ENCODE data around the gene POC1A.

Gene POC1A

DNA sequence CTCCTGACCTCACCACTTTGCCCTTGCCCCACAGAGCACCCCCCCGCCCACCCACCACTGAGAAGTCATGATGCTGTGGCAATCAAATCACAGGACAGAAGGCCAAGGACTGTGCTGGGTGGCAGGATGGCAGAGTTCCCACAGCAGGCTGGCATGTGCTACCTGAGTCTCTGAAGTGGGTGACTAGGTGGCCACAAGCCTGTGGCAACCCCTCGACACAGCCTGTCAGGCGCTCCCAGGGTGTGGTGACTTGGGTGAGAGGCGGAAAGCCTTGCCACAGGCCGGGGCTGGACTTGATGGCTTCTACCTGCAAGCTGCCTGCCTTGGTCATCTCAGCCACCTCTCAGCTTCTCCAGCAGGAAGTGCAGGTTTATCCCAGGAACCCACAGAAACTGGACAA is 82.2 kb downstream of the POC1A start:
- peaks cover 0 to 32% of the 10 kb centered on the region in 2 experiments; a peak in 1 of 3 replicates for H3K36me3 ChIP-seq (ENCODE audit: control insufficient read depth in 2 of 2, insufficient read depth in 1 of 2, low read length in 2 of 2)
- H3K9me3 ChIP-seq (ENCODE audit: control insufficient read depth, insufficient read depth, low read depth, low read length), result no peaks in the 10 kb centered on the region
- TF ChIP-seq ZNF473 (tag by site-specific recombination; IDR thresholded peaks at IDR 0.05) (no peak), ZNF514 (tag by site-specific recombination; IDR thresholded peaks at IDR 0.05) (no peak), EGR2 (tag by site-specific recombination; IDR thresholded peaks at IDR 0.05; ENCODE audit: low read depth) (no peak), RBAK (tag by site-specific recombination; IDR thresholded peaks at IDR 0.05) (no peak), ZBTB7A (tag by site-specific recombination; IDR thresholded peaks at IDR 0.05; ENCODE audit: low read depth) (no peak), ZNF175 (tag by site-specific recombination; IDR thresholded peaks at IDR 0.05) (no peak), ZNF132 (tag by site-specific recombination; IDR thresholded peaks at IDR 0.05; ENCODE audit: borderline replicate concordance) (no peak), KLF1 (tag by site-specific recombination; IDR thresholded peaks at IDR 0.05) (no peak), ZNF600 (tag by site-specific recombination; IDR thresholded peaks at IDR 0.05) (no peak), ZNF366 (tag by site-specific recombination; conservative IDR thresholded peaks at IDR 0.05) (no peak), IKZF3 (tag by site-specific recombination; IDR thresholded peaks at IDR 0.05) (no peak), ZNF548 (tag by site-specific recombination; IDR thresholded peaks at IDR 0.05) (no peak), GLIS2 (tag by site-specific recombination; IDR thresholded peaks at IDR 0.05) (no peak), ZBTB1 (tag by site-specific recombination; IDR thresholded peaks at IDR 0.05) (no peak)
- CTCF ChIA-PET, result no interaction called here
- no peak overlapping the region for H3K4me3 ChIP-seq (ENCODE audit: low read depth, low read length)
- H3K4me1 ChIP-seq (ENCODE audit: control insufficient read depth, insufficient read depth, low read length), result no peaks in the 10 kb centered on the region
- POLR2A ChIA-PET, result no interaction called here
- no peak overlapping the region for H3K27ac ChIP-seq (ENCODE audit: extremely low read depth, low read depth, low read length)

DNA sequence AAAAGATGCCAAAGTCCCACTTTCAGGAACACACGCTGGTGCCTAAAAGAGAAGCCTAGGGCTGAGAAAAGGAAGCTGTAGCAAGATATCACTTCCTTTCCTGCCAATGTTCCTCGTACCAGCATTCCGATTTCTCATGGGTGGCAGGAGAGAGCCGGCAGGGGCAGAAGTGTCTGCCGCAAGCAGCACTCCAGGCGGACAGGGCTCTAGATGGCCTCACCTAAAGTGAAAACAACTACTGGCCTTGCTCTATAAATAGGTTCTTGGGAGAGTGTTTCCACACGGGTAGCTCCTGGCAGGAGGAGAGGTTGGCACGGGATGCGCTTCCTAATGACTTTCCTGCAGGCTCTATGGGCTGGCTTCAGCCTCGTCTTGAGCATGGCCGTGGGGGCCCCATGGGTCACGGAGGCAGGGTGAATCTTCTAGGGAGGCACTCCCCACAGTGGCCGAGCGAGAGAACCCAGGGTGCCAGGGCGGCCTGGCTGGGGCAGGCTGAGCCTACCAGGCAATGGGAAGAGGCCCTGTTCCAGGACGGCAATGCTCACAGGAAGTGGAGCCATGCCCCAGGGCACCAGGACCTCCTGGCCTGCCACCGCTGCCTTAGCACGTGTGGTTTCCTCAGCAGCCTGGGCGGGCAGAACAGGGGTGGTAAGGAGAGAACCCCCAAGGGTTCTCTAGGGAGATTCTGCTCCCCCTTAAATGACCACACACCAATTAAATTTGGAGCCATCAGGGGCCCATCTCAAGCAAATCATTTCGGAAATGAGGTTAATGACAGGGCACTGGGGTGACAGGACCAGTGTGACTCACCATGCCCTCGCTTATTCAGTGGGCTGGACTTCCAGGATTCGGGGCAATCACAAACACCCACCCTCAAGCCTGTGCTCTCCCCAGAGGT is 83.2 kb downstream of the POC1A start:
- Histone ChIP-seq H3K4me1 (ENCODE audit: control insufficient read depth, insufficient read depth, low read length) (no peaks in the 10 kb centered on the region), H3K4me3 (ENCODE audit: low read depth, low read length) (no peak overlapping the region), H3K36me3 (ENCODE audit: control insufficient read depth in 2 of 2, insufficient read depth in 1 of 2, low read length in 2 of 2) (peaks cover 0 to 25% of the 10 kb centered on the region in 2 experiments; a peak in 1 of 3 replicates), H3K9me3 (ENCODE audit: control insufficient read depth, insufficient read depth, low read depth, low read length) (no peaks in the 10 kb centered on the region), H3K27ac (ENCODE audit: extremely low read depth, low read depth, low read length) (no peak overlapping the region)
- POLR2A ChIA-PET, result no interaction called here
- TF ChIP-seq ZNF37A (tag by site-specific recombination; IDR thresholded peaks at IDR 0.05), result no peak
- no peak for TF ChIP-seq ZNF830 (tag by site-specific recombination; IDR thresholded peaks at IDR 0.05; ENCODE audit: low read depth)
- TF ChIP-seq GFI1B (tag by site-specific recombination; IDR thresholded peaks at IDR 0.05), result no peak
- TF ChIP-seq ZNF626 (tag by site-specific recombination; IDR thresholded peaks at IDR 0.05), result no peak
- no peak for TF ChIP-seq ZNF510 (tag by site-specific recombination; IDR thresholded peaks at IDR 0.05; ENCODE audit: insufficient replicate concordance)
- TF ChIP-seq ZNF132 (tag by site-specific recombination; IDR thresholded peaks at IDR 0.05; ENCODE audit: borderline replicate concordance), result no peak
- TF ChIP-seq, protein P1, sequence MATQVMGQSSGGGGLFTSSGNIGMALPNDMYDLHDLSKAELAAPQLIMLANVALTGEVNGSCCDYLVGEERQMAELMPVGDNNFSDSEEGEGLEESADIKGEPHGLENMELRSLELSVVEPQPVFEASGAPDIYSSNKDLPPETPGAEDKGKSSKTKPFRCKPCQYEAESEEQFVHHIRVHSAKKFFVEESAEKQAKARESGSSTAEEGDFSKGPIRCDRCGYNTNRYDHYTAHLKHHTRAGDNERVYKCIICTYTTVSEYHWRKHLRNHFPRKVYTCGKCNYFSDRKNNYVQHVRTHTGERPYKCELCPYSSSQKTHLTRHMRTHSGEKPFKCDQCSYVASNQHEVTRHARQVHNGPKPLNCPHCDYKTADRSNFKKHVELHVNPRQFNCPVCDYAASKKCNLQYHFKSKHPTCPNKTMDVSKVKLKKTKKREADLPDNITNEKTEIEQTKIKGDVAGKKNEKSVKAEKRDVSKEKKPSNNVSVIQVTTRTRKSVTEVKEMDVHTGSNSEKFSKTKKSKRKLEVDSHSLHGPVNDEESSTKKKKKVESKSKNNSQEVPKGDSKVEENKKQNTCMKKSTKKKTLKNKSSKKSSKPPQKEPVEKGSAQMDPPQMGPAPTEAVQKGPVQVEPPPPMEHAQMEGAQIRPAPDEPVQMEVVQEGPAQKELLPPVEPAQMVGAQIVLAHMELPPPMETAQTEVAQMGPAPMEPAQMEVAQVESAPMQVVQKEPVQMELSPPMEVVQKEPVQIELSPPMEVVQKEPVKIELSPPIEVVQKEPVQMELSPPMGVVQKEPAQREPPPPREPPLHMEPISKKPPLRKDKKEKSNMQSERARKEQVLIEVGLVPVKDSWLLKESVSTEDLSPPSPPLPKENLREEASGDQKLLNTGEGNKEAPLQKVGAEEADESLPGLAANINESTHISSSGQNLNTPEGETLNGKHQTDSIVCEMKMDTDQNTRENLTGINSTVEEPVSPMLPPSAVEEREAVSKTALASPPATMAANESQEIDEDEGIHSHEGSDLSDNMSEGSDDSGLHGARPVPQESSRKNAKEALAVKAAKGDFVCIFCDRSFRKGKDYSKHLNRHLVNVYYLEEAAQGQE (tag by site-specific recombination; IDR thresholded peaks at IDR 0.05), result no peak
- CTCF ChIA-PET, result interaction anchor here (0.7 kb wide), 1 partner anchor 72 kb away, joined by 3 read pairs; no protein-coding TSS in a partner anchor

Measured in HEK293 (cell line).